Gastroesophageal sphincter (tissue), 4 donors: ENCODE data around the gene SPATA7. TPM values are rescaled to one million over a fixed set of nuclear protein-coding genes. Genes with fewer than 3 reads are reported as not detected.
A peak's percentile ranks its signal among the peaks of the same experiment; 100 is the strongest.

Experiments used
- ATAC-seq: fragments of 150-250 bp; one replicate; pipeline ENCODE4 v1.9.1; 2016; ENCODE audit warnings: mild to moderate bottlenecking, moderate library complexity
- H3K27ac ChIP-seq, 4 donors: fragments of 200-600 bp; sonication (generic) in 3 of 4; 1 replicate in 3 of 4; 2 replicates in 1 of 4; pipeline ENCODE4 v1.5.1; 2016 to 2019
- H3K27me3 ChIP-seq: fragments of 200-600 bp; sonication (generic); one replicate; pipeline ENCODE4 v1.5.1; 2019
- H3K36me3 ChIP-seq, 2 donors: fragments of 200-600 bp; sonication (generic); one replicate each; pipeline ENCODE4 v1.5.1; 2019; ENCODE audit warnings: control low read depth in 1 of 2
- H3K4me1 ChIP-seq, 3 donors: fragments of 200-600 bp; sonication (generic); 1 replicate in 2 of 3; 2 replicates in 1 of 3; pipeline ENCODE4 v1.5.1; 2016 to 2019; ENCODE audit warnings: control low read depth in 2 of 3
- H3K4me3 ChIP-seq, 2 donors: fragments of 200-600 bp; sonication (generic); one replicate each; pipeline ENCODE4 v1.5.1; 2019; ENCODE audit warnings: mild to moderate bottlenecking in 1 of 2, moderate library complexity in 1 of 2
- H3K9me3 ChIP-seq, 3 donors: fragments of 200-600 bp; sonication (generic); one replicate each; pipeline ENCODE4 v1.5.1; 2017 to 2019; ENCODE audit warnings: control low read depth in 2 of 3
- EP300 ChIP-seq: sonication (generic); formaldehyde crosslinking; IDR thresholded peaks from one replicate; pipeline ENCODE4 v1.6.1; 2017; ENCODE audit warnings: antibody characterized with exemption, mild to moderate bottlenecking
- POLR2A ChIP-seq, 2 donors: fragments of 450-650 bp; IDR thresholded peaks; one replicate each; pipeline ENCODE4 v1.6.1; 2017; ENCODE audit warnings: antibody characterized with exemption in 2 of 2, mild to moderate bottlenecking in 2 of 2, moderate library complexity in 1 of 2
- POLR2AphosphoS5 ChIP-seq: sonication (generic); formaldehyde crosslinking; IDR thresholded peaks from one replicate; pipeline ENCODE4 v1.6.1; 2017; ENCODE audit warnings: antibody characterized with exemption
- WGBS, 2 donors: methylation state at CpG; one replicate each; pipeline ENCODE4 v1.1.5; 2018; ENCODE audit warnings: low coverage in 1 of 2; 5-methylcytosine and 5-hydroxymethylcytosine counted together
- total RNA-seq, 4 donors: library from RNA; depleted of rRNA; stranded (reverse); fragments of >200 nt; gene quantifications; one replicate each; pipeline ENCODE4 v1.1.0, GENCODE V29; 2016
- TF ChIP-seq, protein P1 (sequence below), 4 experiments: fragments of 200-600 bp in 2 of 4; fragments of 450-650 bp in 2 of 4; sonication (generic) in 1 of 4; IDR thresholded peaks; one replicate each; pipeline ENCODE4 v1.5.1; 2017 to 2019; ENCODE audit warnings: antibody characterized with exemption in 4 of 4, mild to moderate bottlenecking in 2 of 4, moderate library complexity in 2 of 4

SPATA7 gene, protein sequence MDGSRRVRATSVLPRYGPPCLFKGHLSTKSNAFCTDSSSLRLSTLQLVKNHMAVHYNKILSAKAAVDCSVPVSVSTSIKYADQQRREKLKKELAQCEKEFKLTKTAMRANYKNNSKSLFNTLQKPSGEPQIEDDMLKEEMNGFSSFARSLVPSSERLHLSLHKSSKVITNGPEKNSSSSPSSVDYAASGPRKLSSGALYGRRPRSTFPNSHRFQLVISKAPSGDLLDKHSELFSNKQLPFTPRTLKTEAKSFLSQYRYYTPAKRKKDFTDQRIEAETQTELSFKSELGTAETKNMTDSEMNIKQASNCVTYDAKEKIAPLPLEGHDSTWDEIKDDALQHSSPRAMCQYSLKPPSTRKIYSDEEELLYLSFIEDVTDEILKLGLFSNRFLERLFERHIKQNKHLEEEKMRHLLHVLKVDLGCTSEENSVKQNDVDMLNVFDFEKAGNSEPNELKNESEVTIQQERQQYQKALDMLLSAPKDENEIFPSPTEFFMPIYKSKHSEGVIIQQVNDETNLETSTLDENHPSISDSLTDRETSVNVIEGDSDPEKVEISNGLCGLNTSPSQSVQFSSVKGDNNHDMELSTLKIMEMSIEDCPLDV
- total RNA-seq = 10 to 100 TPM; 20.9 to 30.0 (median 24.0) TPM

DNA sequence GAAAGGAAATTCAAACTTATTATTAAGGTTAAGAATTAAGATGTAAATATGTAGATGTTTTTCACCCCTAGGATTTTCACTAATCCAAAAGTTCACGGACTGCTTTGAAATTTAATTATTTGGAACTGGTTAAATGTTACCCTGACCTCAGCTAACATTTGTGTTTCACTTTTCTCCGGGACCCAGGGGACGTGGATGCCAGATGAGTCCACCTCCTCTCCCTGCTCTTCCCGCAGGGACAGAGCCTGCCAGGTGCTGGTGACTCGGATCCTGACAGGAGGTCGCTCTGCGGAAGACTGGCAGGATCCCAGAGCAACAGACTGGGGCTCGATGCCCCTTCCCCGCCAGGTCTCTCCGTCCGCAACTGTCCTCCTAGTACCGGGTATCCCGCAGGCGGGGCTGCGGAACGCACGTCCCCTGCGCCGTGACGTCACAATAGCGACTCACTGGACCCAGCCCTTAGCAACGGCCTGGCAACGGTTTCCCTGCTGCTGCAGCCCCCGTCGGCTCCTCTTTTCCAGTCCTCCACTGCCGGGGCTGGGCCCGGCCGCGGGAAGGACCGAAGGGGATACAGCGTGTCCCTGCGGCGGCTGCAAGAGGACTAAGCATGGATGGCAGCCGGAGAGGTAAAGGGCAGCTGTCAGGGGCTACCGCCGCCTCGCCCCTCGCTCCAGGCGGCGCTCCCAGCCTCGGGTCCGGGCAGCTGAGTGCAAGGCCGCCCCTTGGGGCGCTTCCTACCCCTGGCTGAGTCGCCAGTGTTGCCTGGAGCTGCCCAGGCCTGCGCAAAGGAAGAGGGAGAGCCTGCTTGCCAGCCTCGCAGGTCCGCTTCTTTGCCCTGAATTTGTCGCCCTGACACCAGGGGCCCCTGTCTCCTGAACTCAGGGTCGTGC lies at the start of gene SPATA7:
TSS of gene SPATA7 (plus strand) at position 446 of the 890 bp plus-strand sequence. CDS start at position 608, 162 bp downstream.
- Histone ChIP-seq H3K9me3 (no peaks in the 10 kb centered on the region), H3K36me3 (no peaks in the 10 kb centered on the region), H3K4me3 (peak within 1 kb of the TSS; percentile 88 to 94), H3K27ac (peak within 1 kb of the TSS; percentile 73 to 91 (median 85)), H3K4me1 (peaks cover 0 to 20% (median 6%) of the 10 kb centered on the region in 3 donors), H3K27me3 (no peaks in the 10 kb centered on the region)
- whole genome bisulfite sequencing, 2 donors = 0% methylated on average over 2 to 4 of the region's 50 CpGs
- peak; percentile 98 for ATAC-seq
- TF ChIP-seq, protein P1, sequence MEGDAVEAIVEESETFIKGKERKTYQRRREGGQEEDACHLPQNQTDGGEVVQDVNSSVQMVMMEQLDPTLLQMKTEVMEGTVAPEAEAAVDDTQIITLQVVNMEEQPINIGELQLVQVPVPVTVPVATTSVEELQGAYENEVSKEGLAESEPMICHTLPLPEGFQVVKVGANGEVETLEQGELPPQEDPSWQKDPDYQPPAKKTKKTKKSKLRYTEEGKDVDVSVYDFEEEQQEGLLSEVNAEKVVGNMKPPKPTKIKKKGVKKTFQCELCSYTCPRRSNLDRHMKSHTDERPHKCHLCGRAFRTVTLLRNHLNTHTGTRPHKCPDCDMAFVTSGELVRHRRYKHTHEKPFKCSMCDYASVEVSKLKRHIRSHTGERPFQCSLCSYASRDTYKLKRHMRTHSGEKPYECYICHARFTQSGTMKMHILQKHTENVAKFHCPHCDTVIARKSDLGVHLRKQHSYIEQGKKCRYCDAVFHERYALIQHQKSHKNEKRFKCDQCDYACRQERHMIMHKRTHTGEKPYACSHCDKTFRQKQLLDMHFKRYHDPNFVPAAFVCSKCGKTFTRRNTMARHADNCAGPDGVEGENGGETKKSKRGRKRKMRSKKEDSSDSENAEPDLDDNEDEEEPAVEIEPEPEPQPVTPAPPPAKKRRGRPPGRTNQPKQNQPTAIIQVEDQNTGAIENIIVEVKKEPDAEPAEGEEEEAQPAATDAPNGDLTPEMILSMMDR (IDR thresholded peaks at IDR 0.05) = peak in 1 of 4 experiments; percentile 25
- TF ChIP-seq EP300 = no peak
- TF ChIP-seq POLR2AphosphoS5 = peak; percentile 91
- TF ChIP-seq POLR2A (IDR thresholded peaks at IDR 0.05) = peak; percentile 66 to 69

DNA sequence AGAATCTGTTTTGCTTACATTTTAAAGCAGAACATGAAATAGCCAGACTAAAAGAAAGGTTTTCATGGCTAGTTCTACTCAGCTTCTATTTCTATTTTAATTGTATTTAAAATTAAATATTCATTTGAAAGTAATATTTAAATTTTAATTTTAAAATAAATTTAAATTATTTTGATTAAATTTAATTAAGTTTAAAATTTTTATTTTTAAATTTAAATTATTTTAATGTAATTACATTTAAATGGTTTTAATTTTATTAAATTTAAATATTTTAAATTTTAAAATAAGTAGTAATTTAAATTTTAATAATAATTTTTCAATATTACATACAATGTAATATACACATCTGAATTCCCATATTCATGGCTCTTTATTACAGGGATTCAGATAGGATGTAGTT lies 45.1 kb upstream of the SPATA7 start:
- Histone ChIP-seq H3K27me3 (peaks cover 3% of the 10 kb centered on the region), H3K36me3 (no peaks in the 10 kb centered on the region), H3K27ac (no peak overlapping the region), H3K9me3 (no peaks in the 10 kb centered on the region), H3K4me1 (no peaks in the 10 kb centered on the region), H3K4me3 (no peak overlapping the region)
- ATAC-seq = no peak
- no peak for TF ChIP-seq EP300
- no peak for TF ChIP-seq POLR2A (IDR thresholded peaks at IDR 0.05)
- TF ChIP-seq, protein P1 (IDR thresholded peaks at IDR 0.05) = no peak
- no peak for TF ChIP-seq POLR2AphosphoS5

DNA sequence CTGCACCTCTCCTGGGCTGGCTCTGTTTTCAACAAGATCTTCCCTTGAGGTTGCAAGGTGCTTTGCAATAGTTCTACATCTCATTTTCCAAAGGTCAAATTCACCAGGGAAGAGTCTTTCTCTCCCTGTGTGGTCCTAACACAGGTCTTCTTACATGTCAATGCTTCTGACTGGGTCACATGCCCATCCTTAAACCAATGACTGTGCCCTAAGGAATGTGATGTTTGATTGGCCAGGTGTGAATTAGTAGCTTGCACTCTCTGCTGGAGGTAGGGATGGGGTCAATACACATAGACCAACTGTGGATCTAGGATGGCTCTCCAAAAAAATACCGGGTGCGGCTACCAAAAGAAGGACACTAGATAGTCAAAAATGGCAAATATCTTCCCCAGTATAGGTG lies 42.5 kb upstream of the SPATA7 start:
- peaks cover 3% of the 10 kb centered on the region for H3K27me3 ChIP-seq
- ATAC-seq = no peak
- 82 to 100% methylated on average over 2 of the region's 2 CpGs for WGBS, 2 donors

DNA sequence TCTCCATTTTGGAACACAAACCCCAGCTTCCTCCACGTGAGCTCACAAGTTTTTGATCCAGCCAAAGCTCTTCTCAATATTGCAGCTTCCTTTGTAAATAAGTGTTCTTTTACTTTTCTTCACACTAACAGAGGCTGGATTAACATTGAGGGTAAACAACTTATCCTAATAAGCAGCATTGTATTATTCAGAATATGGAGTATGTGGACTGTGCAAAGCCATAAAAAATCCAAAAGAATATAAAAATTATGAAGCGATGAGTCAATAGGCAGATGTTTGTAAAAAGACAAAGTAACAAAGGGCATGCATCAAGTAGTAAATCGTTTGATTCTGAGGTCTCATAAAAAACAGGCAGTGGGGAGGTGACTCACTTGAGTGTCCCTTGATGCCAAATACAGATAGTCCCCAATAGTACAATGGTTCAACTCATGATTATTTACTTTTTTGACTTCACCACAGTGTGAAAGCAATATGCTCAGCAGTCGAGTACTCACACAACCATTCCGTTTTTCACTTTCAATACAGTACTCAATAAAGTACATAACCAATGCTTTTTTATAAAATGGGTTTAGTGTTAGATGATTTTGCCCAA lies 39.3 kb upstream of the SPATA7 start:
- TF ChIP-seq, protein P1 (IDR thresholded peaks at IDR 0.05) = no peak
- no peak for TF ChIP-seq EP300
- TF ChIP-seq POLR2A (IDR thresholded peaks at IDR 0.05) = no peak
- TF ChIP-seq POLR2AphosphoS5 = no peak
- no peak overlapping the region for H3K4me3 ChIP-seq
- no peaks in the 10 kb centered on the region for H3K9me3 ChIP-seq
- ATAC-seq = no peak
- H3K27me3 ChIP-seq = peaks cover 3% of the 10 kb centered on the region
- no peak overlapping the region for H3K27ac ChIP-seq
- no peaks in the 10 kb centered on the region for H3K4me1 ChIP-seq
- WGBS, 2 donors = 69 to 70% methylated on average over 5 of the region's 5 CpGs
- H3K36me3 ChIP-seq = no peaks in the 10 kb centered on the region

More for the DNA sequence above, 42.5 kb upstream of the SPATA7 start:
- no peak for TF ChIP-seq EP300
- TF ChIP-seq POLR2AphosphoS5 = no peak
- TF ChIP-seq POLR2A (IDR thresholded peaks at IDR 0.05) = no peak
- TF ChIP-seq, protein P1 (IDR thresholded peaks at IDR 0.05) = no peak
- Histone ChIP-seq H3K4me1 (no peaks in the 10 kb centered on the region), H3K36me3 (no peaks in the 10 kb centered on the region), H3K9me3 (no peaks in the 10 kb centered on the region), H3K4me3 (no peak overlapping the region), H3K27ac (no peak overlapping the region)
